ENCODE results near the gene TIGAR.

Gene TIGAR

DNA sequence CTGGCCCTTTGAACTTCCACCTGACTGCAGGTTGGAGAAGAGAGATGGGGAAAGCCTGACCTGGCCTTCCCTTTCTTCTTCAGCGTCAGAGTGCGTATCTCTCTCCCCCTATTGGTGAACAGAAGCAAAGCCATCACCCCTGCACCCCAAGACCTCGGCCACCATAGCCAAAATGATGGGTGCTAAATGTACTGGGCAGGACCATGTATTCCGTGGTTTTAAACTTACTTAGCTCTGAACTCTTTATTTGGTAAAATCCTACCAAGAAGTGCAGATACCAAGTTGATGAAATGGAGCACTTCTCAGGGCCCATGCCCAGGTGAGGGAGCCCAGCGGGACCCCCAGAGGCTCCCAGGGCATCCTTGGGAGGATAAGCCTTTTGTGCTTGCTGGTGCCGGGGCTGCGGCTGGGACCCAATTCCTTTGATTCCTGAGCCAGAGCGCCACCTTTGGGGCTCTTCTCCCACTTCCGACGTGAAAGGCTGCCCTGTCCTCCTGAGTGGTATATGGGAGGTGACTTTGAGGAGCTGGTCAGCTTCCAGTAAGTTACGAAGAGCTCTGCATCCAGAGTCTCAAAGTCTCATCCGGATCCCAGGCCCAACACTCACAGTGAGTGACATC lies 38.0 kb upstream of the TIGAR start:
- DNase-seq = no peak

DNA sequence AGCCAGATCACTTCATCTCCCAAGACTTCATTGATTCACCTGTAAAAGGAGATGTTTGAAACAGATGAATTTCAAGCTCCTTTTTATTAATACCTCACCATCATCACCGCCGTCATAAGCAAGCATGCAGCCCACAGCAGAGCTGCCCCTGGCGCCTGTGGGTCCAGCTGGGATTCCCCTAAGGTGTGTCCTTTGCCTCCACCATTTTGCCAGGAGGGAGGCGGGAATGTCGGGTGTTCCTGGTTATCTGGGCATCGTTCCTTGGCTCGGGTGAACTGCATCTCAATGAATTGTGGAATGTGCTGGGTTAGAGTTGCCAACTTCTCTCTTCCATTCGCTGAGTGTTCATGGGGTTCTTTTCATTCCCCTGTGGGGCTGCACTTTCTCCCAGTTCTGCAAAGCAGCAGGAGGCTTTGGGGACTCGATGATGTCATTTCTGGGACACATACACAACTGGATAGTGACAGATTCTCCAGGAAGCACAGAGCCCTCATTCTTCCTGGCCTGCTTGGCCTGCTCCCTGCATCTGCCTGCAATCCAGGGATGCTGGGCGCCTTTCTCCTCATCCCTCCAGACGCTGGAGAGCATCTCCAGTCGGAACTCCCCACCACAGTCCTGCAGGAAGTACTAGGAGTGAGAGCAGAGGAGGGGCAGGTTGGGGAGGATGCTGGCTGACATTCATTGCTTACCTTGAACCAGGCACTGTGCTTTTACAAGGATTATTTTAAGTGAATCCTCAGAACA lies 37.3 kb upstream of the TIGAR start:
- DNase-seq = no peak

DNA sequence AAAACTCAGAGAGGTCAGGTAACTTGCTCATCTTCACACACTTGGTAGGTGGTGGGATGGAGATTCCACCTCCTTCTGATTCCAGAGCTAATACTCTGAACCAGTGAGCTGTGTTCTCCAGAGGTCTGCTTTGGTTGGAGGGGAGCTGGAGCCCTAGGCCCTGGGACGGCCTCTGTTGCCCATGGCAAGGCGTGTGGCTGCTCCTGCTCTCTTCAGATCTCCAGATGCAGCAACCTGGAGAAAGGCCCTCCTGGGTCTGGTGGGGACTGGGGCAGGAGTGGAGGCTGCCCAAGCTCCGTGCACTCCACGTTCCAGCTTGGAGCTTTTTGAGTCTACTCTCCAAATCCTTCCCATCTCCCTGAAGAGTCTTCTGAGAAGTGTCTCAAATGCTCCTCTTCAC lies 36.7 kb upstream of the TIGAR start:
- DNase-seq = no peak

DNA sequence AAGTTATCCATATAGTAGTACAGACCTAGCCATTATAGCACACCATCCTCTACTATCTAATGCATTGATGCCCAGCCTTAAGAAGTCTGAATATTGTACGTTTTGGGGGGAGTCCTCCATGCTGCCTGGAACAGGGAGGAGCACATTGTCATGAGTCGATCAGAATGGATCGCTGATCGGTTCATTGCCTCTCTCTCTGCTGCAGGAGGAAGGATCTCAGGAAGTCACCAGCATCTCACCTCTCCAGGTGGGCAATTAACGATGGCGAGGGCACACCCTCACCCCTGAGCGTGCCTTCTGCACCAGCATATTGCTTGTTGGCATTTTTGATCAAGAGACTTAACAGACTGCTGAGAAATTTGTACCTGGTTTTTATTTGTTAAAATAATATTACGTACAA lies 35.9 kb upstream of the TIGAR start:
- DNase-seq = no peak

GRCh38 chr12:4286228-4286627 lies 34.8 kb upstream of the TIGAR start:
- DNase-seq = no peak

DNA sequence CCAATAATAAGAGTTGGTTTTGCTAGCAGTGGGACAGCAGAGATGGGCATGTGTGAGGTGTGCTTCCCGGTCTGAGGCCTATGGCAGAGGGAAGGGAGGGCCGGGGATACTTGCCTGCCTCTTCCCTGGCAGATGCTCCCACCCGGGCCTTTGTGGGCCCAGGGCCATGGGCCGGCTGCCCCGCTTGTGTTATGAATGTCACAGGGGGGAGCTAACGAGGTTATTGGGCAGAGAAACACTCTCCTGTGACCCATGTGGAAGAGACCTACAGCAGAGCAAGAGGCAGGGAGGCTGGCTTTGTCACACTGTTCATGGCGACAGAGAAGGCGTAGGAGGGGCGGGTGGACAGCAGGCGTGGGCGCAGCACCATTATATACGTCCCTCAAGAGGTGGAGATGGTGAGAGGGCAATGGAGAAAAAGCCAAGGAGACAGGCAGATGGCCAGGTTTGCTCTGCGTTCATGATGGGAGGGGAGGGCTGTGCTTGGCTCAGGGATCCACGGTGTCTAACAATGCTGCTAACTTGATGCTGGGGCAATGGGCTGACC lies 34.2 kb upstream of the TIGAR start:
- no peak for DNase-seq

DNA sequence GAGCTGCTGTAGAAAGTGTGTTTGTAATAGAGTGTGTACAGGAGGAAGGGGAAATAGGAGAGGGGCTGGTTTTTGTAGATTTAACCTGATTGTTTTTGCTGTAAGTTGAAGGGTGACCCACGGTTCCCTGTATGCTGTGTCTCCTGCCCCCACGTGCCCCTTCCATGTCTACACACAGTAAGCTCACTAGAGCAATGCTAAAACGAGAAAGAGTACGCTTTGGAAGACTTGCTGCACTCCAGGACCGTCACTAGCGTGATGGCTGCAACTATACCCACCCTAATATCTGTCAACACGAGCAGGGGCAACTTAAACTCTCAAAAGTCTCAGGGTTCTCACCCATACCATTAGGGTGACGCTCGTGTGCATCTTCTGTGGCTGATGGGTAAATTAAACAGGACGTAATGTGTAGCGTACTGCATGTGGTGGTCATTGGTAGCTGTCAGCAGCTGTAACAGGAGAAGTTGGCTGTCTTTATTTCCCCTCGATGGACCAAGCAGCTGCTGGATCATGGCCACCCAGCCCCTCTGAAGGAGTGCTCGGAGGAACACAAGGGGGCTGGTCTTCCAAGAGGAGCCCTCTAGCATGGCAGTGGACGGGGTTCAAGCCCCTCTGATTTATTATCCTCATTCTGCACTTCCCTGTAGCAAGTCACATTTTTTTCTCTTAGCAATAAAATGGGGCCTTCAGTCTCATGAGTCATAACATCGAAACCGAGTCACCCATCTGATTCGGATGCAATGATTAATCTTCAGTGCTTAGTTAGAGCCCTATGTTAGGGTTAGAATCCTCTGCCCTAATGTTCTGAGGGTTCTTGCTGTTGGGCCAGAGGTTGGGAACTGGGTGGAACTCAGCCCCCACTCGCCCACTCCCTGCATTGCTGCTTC lies 33.4 kb upstream of the TIGAR start:
- DNase-seq = no peak

GRCh38 chr12:4288296-4289131 lies 32.5 kb upstream of the TIGAR start:
- DNase-seq = no peak

- no peak for DNase-seq
Observed at GRCh38 chr12:4289231-4289878, 31.7 kb upstream of the TIGAR start.

- DNase-seq = no peak
Observed at GRCh38 chr12:4289998-4290790, 30.8 kb upstream of the TIGAR start.

DNA sequence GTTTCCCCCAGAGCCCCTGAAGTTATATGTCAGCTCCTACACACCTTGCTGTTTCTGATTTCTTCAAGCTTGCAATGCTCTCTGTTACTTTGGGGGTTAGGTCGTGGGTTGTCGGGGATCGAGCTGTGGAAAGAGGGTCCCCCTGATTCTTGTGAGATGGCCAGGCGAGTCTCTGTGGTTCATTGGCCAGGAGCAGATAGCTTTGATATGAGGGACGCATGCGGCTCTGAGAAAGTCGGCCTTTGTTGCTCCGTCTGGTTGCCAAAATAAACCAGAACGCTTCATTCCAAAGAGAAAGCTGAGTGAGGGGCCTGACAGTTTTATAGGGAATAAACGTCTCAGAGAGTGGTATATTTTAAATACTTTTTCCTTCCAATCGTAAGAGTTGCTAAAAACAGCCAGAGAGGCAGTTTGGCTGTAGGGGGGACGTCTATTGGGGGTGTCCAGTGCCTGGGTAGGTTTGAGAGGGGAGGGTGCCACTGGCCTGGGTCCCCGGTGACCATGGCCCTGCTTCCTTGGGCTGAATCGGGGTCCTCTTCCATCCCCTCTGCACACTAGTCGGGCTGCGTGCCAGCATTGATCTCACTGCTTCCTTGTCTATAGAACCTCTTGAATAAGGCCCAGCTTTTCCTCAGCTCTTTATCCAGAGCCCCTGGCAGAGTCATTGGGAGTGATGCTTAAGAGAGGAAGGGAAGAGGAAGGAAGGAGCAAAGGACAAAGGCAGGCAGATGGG lies 28.5 kb upstream of the TIGAR start:
- DNase-seq = no peak

- DNase-seq = no peak
Observed at GRCh38 chr12:4293299-4293965, 27.6 kb upstream of the TIGAR start.

- no peak for DNase-seq
Observed at GRCh38 chr12:4293966-4294505, 27.0 kb upstream of the TIGAR start.

- no peak for DNase-seq
Observed at GRCh38 chr12:4296751-4297150, 24.3 kb upstream of the TIGAR start.

DNA sequence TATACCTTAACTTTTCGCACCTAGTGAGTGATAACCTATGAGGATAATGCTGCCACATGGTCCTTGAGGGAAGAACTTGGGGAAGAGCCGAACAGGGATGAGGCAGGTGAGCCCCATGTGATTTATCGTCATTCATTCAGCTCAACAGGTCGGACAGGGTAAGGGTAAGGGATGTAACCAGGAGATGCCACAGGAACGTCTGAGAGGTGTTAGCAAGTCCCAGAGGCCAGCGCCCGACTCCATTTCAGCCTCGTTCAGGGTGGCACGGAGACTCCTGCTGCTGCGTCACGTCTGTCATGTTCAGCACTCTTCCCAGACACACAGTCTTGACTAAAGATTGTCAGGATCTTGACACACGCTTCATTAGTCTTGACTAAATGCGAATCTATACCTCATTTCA lies 23.4 kb upstream of the TIGAR start:
- no peak for DNase-seq

DNA sequence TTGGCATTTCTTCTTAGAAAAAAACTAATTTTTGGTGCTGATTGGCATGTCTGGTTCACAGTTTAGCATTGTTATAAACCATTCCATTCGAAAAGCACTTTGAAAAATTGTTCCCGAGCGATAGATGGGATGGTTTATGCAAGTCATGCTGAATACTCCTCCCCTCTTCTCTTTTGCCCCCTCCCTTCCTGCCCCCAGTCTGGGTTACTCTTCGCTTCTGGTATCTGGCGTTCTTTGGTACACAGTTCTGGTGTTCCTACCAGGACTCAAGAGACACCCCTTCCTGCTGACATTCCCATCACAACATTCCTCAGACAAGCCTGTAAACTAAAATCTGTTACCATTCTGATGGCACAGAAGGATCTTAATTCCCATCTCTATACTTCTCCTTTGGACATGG lies 20.1 kb upstream of the TIGAR start:
- DNase-seq = no peak

DNA sequence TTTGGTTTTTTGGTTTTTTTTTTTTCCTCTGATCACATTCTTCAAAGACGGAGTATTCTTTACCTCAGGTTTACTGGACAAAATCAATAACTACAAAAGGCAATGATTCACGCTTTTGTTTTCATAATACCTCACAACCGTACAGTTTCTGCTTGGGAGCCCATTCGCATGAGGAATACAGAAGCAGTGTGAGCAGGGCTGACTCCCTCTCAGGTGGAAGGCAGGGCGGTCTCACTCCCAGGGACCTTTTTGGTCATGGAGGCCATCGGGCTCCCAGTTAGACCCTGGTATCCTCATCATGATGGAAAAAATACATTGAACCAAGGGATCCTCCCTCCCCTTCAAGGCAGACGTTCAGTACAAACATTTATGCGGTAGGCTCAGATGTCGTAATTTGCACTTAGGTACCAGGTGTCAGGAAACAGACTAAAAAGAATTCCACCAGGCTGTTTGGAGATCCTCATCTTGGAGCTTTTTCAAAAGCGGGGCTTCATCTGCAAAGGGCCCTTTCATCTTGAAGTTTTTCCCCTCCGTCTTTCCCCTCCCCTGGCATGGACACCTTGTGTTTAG lies 19.0 kb upstream of the TIGAR start:
- no peak for DNase-seq

DNA sequence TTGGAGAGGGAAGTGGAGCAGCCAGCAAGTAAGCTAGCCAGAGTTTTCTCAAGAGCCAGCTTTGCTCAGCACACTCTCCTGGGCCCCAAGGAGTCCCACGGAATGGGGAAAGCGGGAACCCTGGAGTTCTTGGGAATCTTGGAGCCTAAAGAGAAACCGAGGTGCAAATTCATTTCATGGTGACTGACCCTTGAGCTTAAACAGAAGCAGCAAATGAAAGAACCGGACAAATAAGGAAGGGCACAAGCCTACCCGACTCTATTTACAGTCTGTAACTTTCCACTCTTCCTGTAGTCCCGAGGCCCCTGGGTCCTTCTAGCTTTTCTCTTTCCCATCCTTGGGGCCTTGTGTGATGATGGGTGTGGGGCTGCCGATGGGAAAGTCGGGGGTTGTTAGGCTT lies 18.1 kb upstream of the TIGAR start:
- no peak for DNase-seq

- no peak for DNase-seq
Observed at GRCh38 chr12:4303750-4304149, 17.3 kb upstream of the TIGAR start.

All from NCI-H1694 treated with DMSO at 0.1 percent for 48 hours (cell line).